Ishikawa (cell line): ENCODE results near the gene TMEM248.
"Not testable (repeated sequence)": the region's sequence is repeated elsewhere in the genome, so short reads cannot be mapped to it uniquely, and the experiment has no call there.

Experiments used
- EGR1 ChIP-seq: IDR thresholded peaks from 2 replicates; pipeline ENCODE4 v1.6.1; 2012
- EP300 ChIP-seq: IDR thresholded peaks from 2 replicates; pipeline ENCODE4 v1.6.1; 2012; ENCODE audit warnings: borderline replicate concordance
- FOXM1 ChIP-seq: IDR thresholded peaks from 2 replicates; pipeline ENCODE4 v1.6.1; 2012; ENCODE audit warnings: low read depth, borderline replicate concordance
- MAX ChIP-seq: IDR thresholded peaks from 2 replicates; pipeline ENCODE4 v1.6.1; 2012
- NFIC ChIP-seq: IDR thresholded peaks from 2 replicates; pipeline ENCODE4 v1.6.1; 2012
- RAD21 ChIP-seq: IDR thresholded peaks from 2 replicates; pipeline ENCODE4 v1.6.1; 2012; ENCODE audit warnings: low read depth
- REST ChIP-seq: IDR thresholded peaks from 2 replicates; pipeline ENCODE4 v1.6.1; 2012; ENCODE audit warnings: low read depth, mild to moderate bottlenecking
- TAF1 ChIP-seq: IDR thresholded peaks from 2 replicates; pipeline ENCODE4 v1.6.1; 2012; ENCODE audit warnings: low read depth, mild to moderate bottlenecking
- USF1 ChIP-seq: IDR thresholded peaks from 2 replicates; pipeline ENCODE4 v1.6.1; 2012
- YY1 ChIP-seq: IDR thresholded peaks from 2 replicates; pipeline ENCODE4 v1.6.1; 2012; ENCODE audit warnings: low read depth
- ZBTB7A ChIP-seq: IDR thresholded peaks from 2 replicates; pipeline ENCODE4 v1.6.1; 2012; ENCODE audit warnings: low read depth

GRCh38 chr7:66996444-66997191 lies 75.6 kb downstream of the TMEM248 start, which contains the start of gene TYW1:
- not testable (repeated sequence) for TF ChIP-seq REST, FOXM1, EP300, ZBTB7A, USF1, EGR1, NFIC, RAD21
- TF ChIP-seq MAX (peak; percentile 49; the same call in 1 of the 2 replicates), TAF1 (peak; percentile 90), YY1 (peak; percentile 94)
